SK-N-MC (cell line): ENCODE measurements around the gene AGO1.

ENCODE experiments used
- DNase-seq: peaks from one replicate; pipeline ENCODE4 v3.0.0-alpha.2; 2011; ENCODE audit warnings: low read depth, low spot score
- H3K27ac ChIP-seq: fragments of 200-600 bp; sonication (generic); 2 replicates; pipeline ENCODE4 v1.5.1; 2016; ENCODE audit warnings: mixed run types
- H3K36me3 ChIP-seq: fragments of 200-600 bp; sonication (generic); 2 replicates; pipeline ENCODE4 v1.6.1; 2017; ENCODE audit warnings: antibody characterized with exemption, low read length, mixed read lengths; ENCODE audit not compliant: insufficient read depth
- H3K4me3 ChIP-seq: fragments of 200-600 bp; sonication (generic); 2 replicates; pipeline ENCODE4 v1.5.1; 2016
- H3K9ac ChIP-seq: fragments of 200-600 bp; sonication (generic); 2 replicates; pipeline ENCODE4 v1.8.0; 2017; ENCODE audit warnings: mixed run types, mixed read lengths; ENCODE audit not compliant: insufficient read length
- H3K9me3 ChIP-seq: fragments of 200-600 bp; sonication (generic); 2 replicates; pipeline ENCODE4 v1.6.1; 2017; ENCODE audit warnings: low read depth, mild to moderate bottlenecking, antibody characterized with exemption, low read length, moderate library complexity, mixed read lengths
- EZH2 ChIP-seq: fragments of 200-600 bp; sonication (generic); IDR thresholded peaks from one replicate; pipeline ENCODE4 v1.6.1; 2017; ENCODE audit warnings: antibody characterized with exemption
- FOXP2 ChIP-seq: optimal IDR thresholded peaks from 2 replicates; pipeline ENCODE3; 2011; ENCODE audit warnings: mild to moderate bottlenecking, moderate library complexity; ENCODE audit not compliant: insufficient read depth; ENCODE audit errors: extremely low read length, control extremely low read depth
- POLR2AphosphoS5 ChIP-seq: IDR thresholded peaks from 2 replicates; pipeline ENCODE4 v1.6.1; 2012; ENCODE audit warnings: mild to moderate bottlenecking, low read depth, low read length, borderline replicate concordance

Gene AGO1

DNA sequence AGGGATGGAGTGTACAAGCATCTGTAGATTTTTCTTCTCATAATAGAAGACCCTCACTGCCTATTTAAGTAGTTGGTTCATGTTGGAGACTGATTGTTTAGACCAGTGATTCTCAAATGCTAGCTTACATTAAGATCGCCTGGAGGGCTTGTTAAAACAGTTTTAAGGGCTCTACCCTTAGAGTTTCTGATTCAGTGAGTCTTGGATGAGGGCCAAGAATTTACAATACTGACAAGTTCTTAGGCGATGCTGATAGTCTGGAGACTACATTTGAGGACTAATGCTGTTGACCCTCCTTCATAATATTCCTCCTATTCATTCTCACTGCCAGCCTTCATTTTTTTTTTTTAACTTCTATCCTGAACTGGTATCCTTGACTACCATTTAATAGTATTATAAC lies 32.7 kb downstream of the AGO1 start:
- H3K36me3 ChIP-seq = peaks cover 77% of the 10 kb centered on the region
- no peak overlapping the region for H3K9ac ChIP-seq
- H3K4me3 ChIP-seq = no peak overlapping the region
- no peaks in the 10 kb centered on the region for H3K9me3 ChIP-seq
- DNase-seq = peak; percentile 56
- H3K27ac ChIP-seq = peak overlapping the region; percentile 42; the same call in 1 of the 2 replicates
- TF ChIP-seq FOXP2 (no peak), EZH2 (no peak), POLR2AphosphoS5 (no peak)

DNA sequence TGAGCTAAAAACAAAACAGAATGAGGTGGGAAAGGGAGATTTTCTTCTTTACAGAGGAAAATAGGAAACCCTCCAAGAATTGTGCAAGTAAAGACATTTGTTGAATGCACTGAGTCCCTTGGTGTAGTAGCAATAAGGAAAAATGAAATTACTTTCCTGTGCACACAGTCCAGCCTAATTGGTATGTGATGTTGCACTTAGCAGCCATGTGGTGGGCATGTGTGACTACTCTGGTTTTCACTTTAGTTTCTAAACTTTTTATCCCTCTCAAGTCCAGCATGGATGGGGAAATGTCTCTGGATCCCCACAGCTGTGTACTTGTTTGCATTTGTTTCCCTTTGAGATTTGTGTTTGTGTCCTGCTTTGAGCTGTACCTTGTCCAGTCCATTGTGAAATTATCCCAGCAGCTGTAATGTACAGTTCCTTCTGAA lies 40.8 kb downstream of the AGO1 start:
- Histone ChIP-seq H3K4me3 (no peak overlapping the region), H3K36me3 (peaks cover 17% of the 10 kb centered on the region; the same call in 1 of the 2 replicates), H3K27ac (no peak overlapping the region), H3K9me3 (no peaks in the 10 kb centered on the region), H3K9ac (no peak overlapping the region)
- no peak for DNase-seq
- no peak for TF ChIP-seq FOXP2
- TF ChIP-seq POLR2AphosphoS5 = no peak
- TF ChIP-seq EZH2 = no peak

DNA sequence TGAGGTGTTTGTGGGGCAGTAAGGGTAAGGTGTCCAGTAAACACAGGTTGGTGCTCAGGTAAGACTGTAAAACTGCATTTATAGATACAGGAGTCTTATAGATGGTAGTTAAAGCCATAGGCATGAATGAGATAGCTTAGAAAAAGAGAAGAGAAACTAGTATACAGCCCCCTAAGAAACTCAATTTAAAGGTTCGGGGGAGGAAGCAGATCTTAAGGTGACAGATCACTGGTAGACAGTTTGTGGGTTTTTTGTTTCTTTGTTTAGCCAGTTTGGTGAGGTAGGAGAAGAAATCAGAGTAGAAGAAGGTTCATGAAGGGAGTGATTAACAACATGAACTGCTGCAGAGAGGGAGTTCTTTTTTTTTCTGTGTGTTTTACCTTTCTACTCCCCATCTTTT lies 41.8 kb downstream of the AGO1 start:
- Histone ChIP-seq H3K36me3 (peaks cover 7% of the 10 kb centered on the region; the same call in 1 of the 2 replicates), H3K9me3 (no peaks in the 10 kb centered on the region), H3K9ac (no peak overlapping the region), H3K27ac (no peak overlapping the region), H3K4me3 (no peak overlapping the region)
- TF ChIP-seq POLR2AphosphoS5 = no peak
- DNase-seq = no peak

DNA sequence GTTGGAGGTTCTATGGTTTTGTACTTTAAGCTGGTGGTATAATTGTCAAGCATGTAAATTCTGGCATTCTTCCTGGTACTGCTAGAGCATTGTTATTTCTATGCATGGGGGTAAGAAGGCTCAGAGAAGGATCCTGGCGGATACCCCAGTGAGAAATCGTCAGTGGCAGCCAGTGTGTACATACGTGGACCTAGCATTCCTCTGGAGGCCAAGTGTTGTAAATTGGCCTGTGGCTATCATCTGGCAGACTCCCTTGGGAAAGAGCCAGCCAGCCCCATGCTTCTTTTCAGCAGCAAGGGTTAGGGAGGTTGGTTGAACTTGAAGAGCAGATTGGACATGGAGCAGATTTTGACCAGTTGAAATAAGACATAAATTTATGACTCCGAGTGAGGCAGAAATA lies 42.7 kb downstream of the AGO1 start:
- H3K4me3 ChIP-seq = no peak overlapping the region
- no peak for TF ChIP-seq POLR2AphosphoS5
- no peak overlapping the region for H3K27ac ChIP-seq
- DNase-seq = no peak
- H3K9ac ChIP-seq = no peak overlapping the region
- H3K9me3 ChIP-seq = no peaks in the 10 kb centered on the region
- peaks cover 3% of the 10 kb centered on the region; the same call in 1 of the 2 replicates for H3K36me3 ChIP-seq

DNA sequence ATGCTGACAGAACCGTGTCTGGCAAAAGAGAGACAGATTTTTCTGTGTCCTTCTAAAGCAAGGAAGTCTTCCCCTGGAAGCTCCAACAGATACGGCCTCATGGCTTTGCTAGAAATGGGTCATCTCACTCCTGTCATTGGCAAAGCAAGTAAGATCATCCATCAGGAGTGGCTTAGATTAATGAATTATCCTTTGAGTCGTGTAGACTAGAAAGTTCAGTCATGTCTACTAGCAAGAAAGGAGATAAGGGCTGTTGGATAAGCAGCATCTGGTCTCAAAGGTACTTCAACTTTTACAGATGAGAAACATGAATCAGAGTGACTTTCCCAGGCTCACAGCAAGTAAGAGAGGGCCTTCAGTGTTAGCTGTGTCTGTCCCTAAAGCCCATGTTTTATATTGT lies 44.5 kb downstream of the AGO1 start:
- Histone ChIP-seq H3K9me3 (no peaks in the 10 kb centered on the region), H3K36me3 (no peaks in the 10 kb centered on the region), H3K4me3 (no peak overlapping the region), H3K9ac (no peak overlapping the region), H3K27ac (no peak overlapping the region)
- TF ChIP-seq EZH2 = no peak
- TF ChIP-seq POLR2AphosphoS5 = no peak
- TF ChIP-seq FOXP2 = no peak
- DNase-seq = no peak

DNA sequence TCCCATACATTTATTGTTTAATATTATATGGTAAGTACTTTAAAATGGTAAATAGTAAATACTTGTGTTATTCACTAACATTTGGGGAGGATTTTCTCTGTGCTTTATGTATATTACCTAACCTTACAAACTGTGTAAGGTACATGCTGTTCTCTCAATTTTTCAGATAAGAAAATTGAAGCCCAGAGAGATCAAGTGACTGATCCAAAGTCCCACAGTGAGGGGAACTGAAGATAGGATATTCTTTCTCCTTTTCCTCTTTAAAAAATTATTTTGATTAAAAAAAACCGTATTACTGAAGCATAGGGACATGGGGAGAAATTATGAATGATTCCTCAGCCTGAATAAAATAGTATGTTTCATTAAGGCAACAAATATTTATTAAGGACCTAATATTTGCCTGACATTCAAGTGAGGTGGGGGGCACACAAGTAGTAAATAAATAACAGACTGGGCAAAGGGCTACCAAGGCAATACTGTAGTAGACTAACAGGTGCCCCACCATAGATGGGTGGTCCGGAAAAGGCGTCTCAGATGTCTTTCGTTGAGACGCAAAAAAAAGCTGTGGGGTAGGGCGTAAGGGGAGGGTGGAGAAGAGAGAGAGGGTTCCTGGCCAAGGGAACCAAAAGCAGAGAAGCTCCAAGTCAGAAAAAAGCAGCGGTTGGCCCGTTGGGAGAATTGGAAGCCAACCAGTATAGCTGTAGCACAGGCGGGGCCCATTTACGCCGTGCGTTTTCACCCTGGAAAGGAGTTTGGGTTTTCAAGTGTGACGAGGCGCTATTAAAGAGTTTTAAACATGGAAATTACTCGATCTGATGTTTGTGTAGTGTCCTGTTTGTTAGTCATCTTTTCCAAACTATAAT lies 47.0 kb downstream of the AGO1 start:
- Histone ChIP-seq H3K9ac (peak overlapping the region; percentile 82), H3K4me3 (peak overlapping the region; percentile 93), H3K9me3 (no peaks in the 10 kb centered on the region), H3K36me3 (no peaks in the 10 kb centered on the region), H3K27ac (peak overlapping the region; percentile 92)
- no peak for DNase-seq
- TF ChIP-seq POLR2AphosphoS5 (peak; percentile 36), FOXP2 (no peak), EZH2 (no peak)

DNA sequence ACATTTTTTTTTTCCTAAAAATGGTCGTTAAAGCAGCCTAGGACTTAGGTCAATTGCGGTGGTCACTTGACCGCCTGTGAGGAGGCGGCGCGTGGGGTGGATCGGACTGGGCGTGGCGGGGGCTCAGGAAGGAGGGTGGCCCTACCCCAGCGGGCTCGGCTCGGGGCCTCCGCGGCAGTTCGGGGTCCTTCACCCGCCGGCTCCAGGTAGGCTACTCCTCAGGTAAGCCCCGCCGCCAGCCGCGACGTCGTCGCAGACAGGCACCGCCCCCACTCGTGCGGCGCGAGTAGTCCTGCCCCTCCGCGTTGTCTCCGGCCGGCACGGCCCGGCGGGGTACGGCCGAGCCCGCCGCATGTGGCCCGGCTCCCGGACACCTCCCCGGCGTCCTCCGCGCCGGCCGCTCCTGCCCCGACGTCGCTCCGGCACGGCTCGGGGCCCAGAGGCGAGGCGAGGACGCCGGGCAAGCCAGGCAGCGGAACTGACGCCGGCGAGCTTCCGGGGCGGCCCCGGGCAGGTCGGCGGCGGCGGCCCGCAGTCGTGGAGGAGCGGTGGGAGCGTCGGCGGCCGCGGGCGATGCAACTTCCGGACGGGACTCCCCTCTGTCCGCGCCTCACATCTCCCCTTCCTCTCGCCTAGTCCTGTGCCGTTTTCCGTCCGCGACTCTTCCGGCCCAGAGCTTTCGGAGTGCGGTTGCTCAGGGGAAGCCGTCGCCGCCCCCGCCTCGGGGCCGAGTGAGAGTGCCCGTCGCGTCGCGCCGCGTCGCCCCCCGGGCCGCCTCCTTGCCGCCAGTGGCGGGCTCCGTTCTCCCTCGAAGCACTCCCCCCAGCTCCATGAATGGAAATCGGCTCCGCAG lies 47.8 kb downstream of the AGO1 start, which contains the start of gene AGO3:
AGO3 (plus strand) TSS at position 513 of the 853 bp plus-strand sequence; CDS start at position 835, 322 bp downstream.
- H3K9me3 ChIP-seq = no peaks in the 10 kb centered on the region
- peak within 1 kb of the TSS; percentile 93 for H3K4me3 ChIP-seq
- DNase-seq = no peak
- H3K36me3 ChIP-seq = no peaks in the 10 kb centered on the region
- peak within 1 kb of the TSS; percentile 82 for H3K9ac ChIP-seq
- TF ChIP-seq POLR2AphosphoS5 = peak; percentile 52; the same call in 1 of the 2 replicates
- no peak for TF ChIP-seq FOXP2
- no peak for TF ChIP-seq EZH2
- H3K27ac ChIP-seq = peak within 1 kb of the TSS; percentile 92

DNA sequence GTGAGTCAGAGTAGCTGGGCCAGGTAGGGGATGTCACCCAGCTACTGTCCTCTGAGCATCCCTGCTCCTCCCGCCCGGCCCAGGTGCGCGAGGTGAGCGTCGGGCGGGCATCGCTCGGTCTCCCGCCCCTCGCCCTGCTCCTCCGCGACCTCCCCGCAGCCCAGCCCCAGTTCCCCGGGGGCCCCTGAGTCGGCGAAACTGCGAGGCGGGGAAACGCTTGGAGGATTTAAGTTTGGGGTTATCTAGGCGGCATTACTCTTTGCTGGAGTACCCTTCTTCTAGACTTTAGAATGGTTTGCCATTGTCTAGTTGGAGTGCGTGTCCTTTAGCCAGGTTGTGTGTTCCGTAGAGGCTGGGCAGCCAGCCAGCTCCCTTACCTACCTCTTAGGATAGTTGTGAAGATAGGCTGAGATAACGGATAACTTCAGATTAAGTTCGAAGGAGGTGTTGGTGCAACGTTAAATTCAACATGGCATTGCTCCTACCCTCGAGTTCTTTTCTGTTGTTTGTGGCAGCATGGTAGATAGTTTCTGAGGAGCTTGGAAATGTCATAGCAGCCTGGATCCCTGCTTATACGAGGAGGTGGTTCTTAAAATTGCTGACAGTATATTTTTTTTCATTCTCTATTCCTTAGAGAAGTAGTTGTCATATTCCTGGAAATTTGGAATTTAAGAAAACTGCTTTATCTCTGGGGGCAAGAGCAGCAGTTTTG lies 48.6 kb downstream of the AGO1 start:
- no peak for DNase-seq
- Histone ChIP-seq H3K9ac (peak overlapping the region; percentile 82), H3K4me3 (peak overlapping the region; percentile 93), H3K9me3 (no peaks in the 10 kb centered on the region), H3K27ac (peak overlapping the region; percentile 92), H3K36me3 (no peaks in the 10 kb centered on the region)
- TF ChIP-seq FOXP2 (no peak), EZH2 (no peak), POLR2AphosphoS5 (no peak)
